ENCODE measurements around the gene TNIK.

- TF ChIP-seq CTCF (IDR thresholded peaks at IDR 0.05) (no peak), POLR2A (IDR thresholded peaks at IDR 0.05; ENCODE audit: low read depth) (no peak), POLR2AphosphoS5 (IDR thresholded peaks at IDR 0.05) (no peak), EP300 (IDR thresholded peaks at IDR 0.05) (no peak)
Measured at GRCh38 chr3:171497468-171497867, 37.3 kb upstream of the TNIK start.

Measured in esophagus muscularis mucosa (tissue), 4 donors.